IPS DF 6.9 (cell line): ENCODE measurements around the gene DLGAP4.

Source experiments
- DNase-seq: peaks from one replicate; pipeline ENCODE4 v3.0.0-alpha.2; 2013; ENCODE audit warnings: low read depth, low spot score
- H3K27ac ChIP-seq: one replicate; pipeline ENCODE4 v1.5.1; 2013; ENCODE audit warnings: low read length, control low read depth
- H3K27me3 ChIP-seq: 2 replicates; pipeline ENCODE4 v1.6.1; 2013; ENCODE audit warnings: mild to moderate bottlenecking, low read length; ENCODE audit not compliant: control insufficient read depth, insufficient read depth
- H3K36me3 ChIP-seq: 2 replicates; pipeline ENCODE4 v1.6.1; 2013; ENCODE audit warnings: low read length; ENCODE audit not compliant: control insufficient read depth, insufficient read depth
- H3K4me1 ChIP-seq: 2 replicates; pipeline ENCODE4 v1.6.1; 2013; ENCODE audit warnings: low read length; ENCODE audit not compliant: control insufficient read depth, insufficient read depth
- H3K4me3 ChIP-seq: 2 replicates; pipeline ENCODE4 v1.5.1; 2013; ENCODE audit warnings: mild to moderate bottlenecking, low read length
- H3K9me3 ChIP-seq: 2 replicates; pipeline ENCODE4 v1.6.1; 2013; ENCODE audit warnings: low read length, inconsistent platforms; ENCODE audit not compliant: control insufficient read depth, insufficient read depth
- WGBS: extraction: QIAGEN DNeasy Blood & Tissue Kit; methylation state at CpG from one replicate; pipeline ENCODE4 v1.1.7; 2013; ENCODE audit warnings: mixed read lengths, missing lambda C conversion rate; ENCODE audit not compliant: insufficient read length, insufficient coverage; 5-methylcytosine and 5-hydroxymethylcytosine counted together

Gene DLGAP4

GRCh38 chr20:36309643-36310042 lies 3.5 kb downstream of the DLGAP4 start:
- H3K27ac ChIP-seq: no peak overlapping the region
- H3K36me3 ChIP-seq: no peaks in the 10 kb centered on the region
- H3K27me3 ChIP-seq: peaks cover 8% of the 10 kb centered on the region; the same call in 1 of the 2 replicates
- H3K4me1 ChIP-seq: no peaks in the 10 kb centered on the region; the same call in 1 of the 2 replicates
- H3K4me3 ChIP-seq: no peak overlapping the region
- no peaks in the 10 kb centered on the region for H3K9me3 ChIP-seq
- WGBS: no CpG with 5 or more reads among the region's 3 CpGs
- no peak for DNase-seq

GRCh38 chr20:36310215-36310981 lies 4.3 kb downstream of the DLGAP4 start:
- Histone ChIP-seq H3K27ac (no peak overlapping the region), H3K36me3 (no peaks in the 10 kb centered on the region), H3K4me1 (no peaks in the 10 kb centered on the region; the same call in 1 of the 2 replicates), H3K27me3 (peaks cover 7% of the 10 kb centered on the region; the same call in 1 of the 2 replicates), H3K9me3 (no peaks in the 10 kb centered on the region), H3K4me3 (no peak overlapping the region)
- DNase-seq: no peak
- WGBS: no CpG with 5 or more reads among the region's 8 CpGs

GRCh38 chr20:36311141-36311853 lies 5.2 kb downstream of the DLGAP4 start:
- no CpG with 5 or more reads among the region's 17 CpGs for WGBS
- H3K4me3 ChIP-seq: no peak overlapping the region
- H3K27me3 ChIP-seq: peaks cover 6% of the 10 kb centered on the region; the same call in 1 of the 2 replicates

DNA sequence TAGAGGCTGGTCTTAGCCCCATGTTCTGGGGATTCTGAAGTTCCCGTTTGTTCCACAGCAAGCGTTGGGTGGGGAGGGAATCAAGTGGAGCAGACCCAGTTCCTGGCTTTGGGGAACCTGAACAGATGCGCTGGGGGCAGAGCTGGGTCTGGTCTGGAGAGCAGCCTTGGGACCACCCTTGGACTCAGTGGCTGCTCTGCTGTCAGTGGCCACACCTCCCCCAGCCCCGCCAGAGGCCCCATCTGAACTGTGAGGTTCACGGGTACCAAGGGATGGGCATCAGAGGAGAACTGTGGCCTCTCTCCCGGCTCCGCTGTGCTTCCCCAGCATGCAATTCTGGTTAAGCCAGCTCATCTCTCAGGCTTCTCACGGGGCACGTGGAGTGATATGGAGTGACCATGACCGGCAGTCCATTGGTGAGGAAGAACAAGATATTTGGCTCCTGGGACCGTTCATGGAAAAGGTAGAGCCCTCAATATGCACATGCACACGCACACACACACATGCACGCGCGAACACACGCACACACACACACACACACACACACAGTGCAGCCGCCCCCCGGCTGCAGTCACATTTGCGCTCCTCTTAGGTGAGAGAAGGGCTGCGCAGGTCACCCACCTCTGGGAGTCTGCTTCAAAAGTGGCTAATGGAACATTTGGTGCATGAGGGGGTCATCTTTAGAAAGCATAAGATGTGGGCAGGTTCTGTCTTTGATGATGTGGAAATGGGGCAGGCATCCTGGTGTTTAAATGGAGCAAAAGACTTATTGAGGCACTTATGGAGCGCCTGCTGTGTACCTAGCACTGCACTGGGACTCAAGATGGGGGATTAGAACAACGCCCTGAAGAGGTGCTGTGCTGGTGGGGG lies 6.0 kb downstream of the DLGAP4 start:
- H3K4me1 ChIP-seq: peaks cover 1% of the 10 kb centered on the region; the same call in 1 of the 2 replicates
- peaks cover 6% of the 10 kb centered on the region; the same call in 1 of the 2 replicates for H3K27me3 ChIP-seq
- no peak overlapping the region for H3K4me3 ChIP-seq
- DNase-seq: no peak
- no peaks in the 10 kb centered on the region for H3K9me3 ChIP-seq
- H3K36me3 ChIP-seq: no peaks in the 10 kb centered on the region
- no CpG with 5 or more reads among the region's 22 CpGs for WGBS
- no peak overlapping the region for H3K27ac ChIP-seq

More at GRCh38 chr20:36311141-36311853, 5.2 kb downstream of the DLGAP4 start:
- H3K27ac ChIP-seq: no peak overlapping the region
- DNase-seq: no peak
- no peaks in the 10 kb centered on the region; the same call in 1 of the 2 replicates for H3K4me1 ChIP-seq
- H3K36me3 ChIP-seq: no peaks in the 10 kb centered on the region
- no peaks in the 10 kb centered on the region for H3K9me3 ChIP-seq

DNA sequence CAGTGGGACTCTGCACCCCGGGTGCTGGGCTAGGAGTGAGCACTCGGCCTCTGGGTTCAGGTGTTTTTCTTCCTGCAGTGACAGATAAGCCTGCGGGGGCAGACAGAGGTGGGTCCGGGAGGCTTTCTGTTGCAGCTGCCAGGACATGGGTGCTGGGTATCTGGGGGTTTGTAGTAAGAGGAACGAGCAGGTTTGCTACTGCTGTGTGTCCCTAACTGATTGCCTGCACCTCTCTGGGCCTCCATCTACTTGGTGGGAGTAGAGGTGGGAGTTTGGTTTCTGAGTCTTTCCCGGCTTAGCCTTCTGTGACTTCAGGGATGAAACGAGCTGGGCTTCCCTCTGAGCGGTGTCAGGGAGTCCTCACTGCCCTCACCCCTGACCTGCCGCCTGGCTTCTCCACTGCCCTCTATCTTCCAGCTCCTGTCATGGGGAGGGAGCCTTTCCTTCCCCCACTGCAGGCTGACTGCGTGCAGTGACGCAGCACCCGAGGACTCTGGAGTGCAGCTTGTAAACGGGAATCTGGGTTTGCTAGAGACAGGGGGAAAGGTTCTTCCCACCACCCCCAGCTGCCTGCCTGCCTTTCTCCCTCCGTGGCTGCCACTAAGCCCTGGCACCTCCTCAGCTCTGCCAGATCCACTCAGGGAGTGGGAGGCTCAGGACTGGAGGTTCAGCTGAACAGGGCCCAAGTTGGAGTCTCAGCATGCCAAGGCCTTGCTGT lies 6.7 kb downstream of the DLGAP4 start:
- DNase-seq: no peak
- 0 out of 2 replicates have a peak, but pooled peaks cover 1% of the 10 kb centered on the region for H3K4me1 ChIP-seq
- no peaks in the 10 kb centered on the region for H3K9me3 ChIP-seq
- H3K27ac ChIP-seq: no peak overlapping the region
- no peaks in the 10 kb centered on the region for H3K36me3 ChIP-seq
- WGBS: no CpG with 5 or more reads among the region's 14 CpGs
- H3K4me3 ChIP-seq: no peak overlapping the region
- H3K27me3 ChIP-seq: no peaks in the 10 kb centered on the region

GRCh38 chr20:36313476-36313875 lies 7.3 kb downstream of the DLGAP4 start:
- no peaks in the 10 kb centered on the region for H3K9me3 ChIP-seq
- no peaks in the 10 kb centered on the region for H3K36me3 ChIP-seq
- WGBS: no CpG with 5 or more reads among the region's 3 CpGs
- H3K4me3 ChIP-seq: no peak overlapping the region
- H3K27me3 ChIP-seq: no peaks in the 10 kb centered on the region
- 0 out of 2 replicates have a peak, but pooled peaks cover 1% of the 10 kb centered on the region for H3K4me1 ChIP-seq
- H3K27ac ChIP-seq: no peak overlapping the region
- DNase-seq: no peak

DNA sequence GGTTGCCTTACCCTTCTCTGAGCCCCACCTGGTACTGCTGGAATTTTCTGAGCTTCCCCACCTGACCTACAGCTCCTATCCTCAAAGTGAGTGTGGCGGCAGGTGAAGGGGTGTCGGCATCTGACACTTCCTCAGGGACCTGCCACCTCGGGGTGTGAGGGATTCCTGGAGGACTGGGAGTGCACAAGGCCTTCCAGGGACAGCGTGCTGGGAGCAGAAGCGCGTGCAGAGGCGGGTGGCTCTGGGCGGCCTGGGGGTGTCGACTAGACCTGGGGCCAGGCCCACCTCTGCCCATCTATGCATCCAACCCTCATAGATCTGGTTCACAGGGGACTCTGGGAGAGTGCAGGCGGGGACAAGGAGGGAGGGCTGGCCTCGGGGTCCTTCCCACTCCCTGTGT lies 7.8 kb downstream of the DLGAP4 start:
- Histone ChIP-seq H3K4me3 (no peak overlapping the region), H3K36me3 (no peaks in the 10 kb centered on the region), H3K9me3 (no peaks in the 10 kb centered on the region), H3K27me3 (no peaks in the 10 kb centered on the region), H3K4me1 (0 out of 2 replicates have a peak, but pooled peaks cover 1% of the 10 kb centered on the region), H3K27ac (no peak overlapping the region)
- no peak for DNase-seq
- no CpG with 5 or more reads among the region's 11 CpGs for WGBS

DNA sequence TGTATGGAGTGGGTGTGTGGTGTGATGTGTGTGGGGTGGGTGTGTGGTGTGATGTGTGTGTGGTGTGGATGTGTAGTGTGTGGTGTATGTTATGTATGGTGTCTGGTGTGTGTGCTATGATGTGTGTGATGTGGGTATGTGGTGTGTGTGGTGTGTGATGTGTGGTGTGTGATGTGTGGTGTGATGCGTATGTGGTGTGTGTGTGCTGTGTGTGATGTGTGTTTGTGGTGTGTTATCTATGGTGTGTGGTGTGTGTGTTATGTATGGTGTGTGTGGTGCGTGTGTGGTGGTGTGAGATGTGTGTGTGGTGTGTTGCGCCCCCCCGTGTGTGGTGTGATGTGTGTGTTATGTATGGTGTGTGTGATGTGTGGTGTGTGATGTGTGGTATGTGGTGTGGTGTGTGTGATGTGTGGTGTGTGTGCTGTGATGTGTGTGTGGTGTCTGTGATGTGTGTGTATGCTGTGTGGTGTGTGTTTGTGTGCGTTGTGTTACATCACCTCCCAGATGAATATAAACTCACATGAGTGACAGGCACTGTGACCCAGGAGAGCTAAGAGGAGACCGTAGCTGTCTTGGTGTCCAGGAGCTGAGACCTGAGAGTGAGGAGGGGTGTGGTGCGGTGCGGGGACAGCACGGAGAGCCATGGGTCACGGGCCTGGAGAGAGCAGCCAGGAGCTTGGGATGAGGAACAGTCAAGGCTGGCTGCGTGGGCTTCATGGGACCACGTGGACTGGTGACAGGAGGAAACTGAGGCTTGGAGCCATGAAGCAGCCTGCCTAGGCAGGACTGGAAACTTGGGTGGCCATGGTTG lies 8.8 kb downstream of the DLGAP4 start:
- WGBS: 100% methylated on average over 1 of the region's 12 CpGs

More for the DNA sequence above, 8.8 kb downstream of the DLGAP4 start:
- DNase-seq: no peak
- H3K9me3 ChIP-seq: no peaks in the 10 kb centered on the region
- H3K27ac ChIP-seq: no peak overlapping the region
- 0 out of 2 replicates have a peak, but pooled peaks cover 1% of the 10 kb centered on the region for H3K4me1 ChIP-seq
- no peaks in the 10 kb centered on the region for H3K36me3 ChIP-seq
- H3K27me3 ChIP-seq: no peaks in the 10 kb centered on the region
- no peak overlapping the region for H3K4me3 ChIP-seq
